ENCODE data around the gene SRSF6. TPM values are rescaled to one million over a fixed set of nuclear protein-coding genes. Genes with fewer than 3 reads are reported as not detected.
A peak's percentile ranks its signal among the peaks of the same experiment; 100 is the strongest.
"Not testable (repeated sequence)": the region's sequence is repeated elsewhere in the genome, so short reads cannot be mapped to it uniquely, and the experiment has no call there.

Gene SRSF6
- total RNA-seq: 100 to 1,000 TPM; 257 to 285 TPM
- total RNA-seq: 163 to 306 reads per million in 2 donors

- no peaks in the 10 kb centered on the region for H3K9me3 ChIP-seq (ENCODE audit: control insufficient read depth, low read length, poor library complexity, severe bottlenecking)
- DNase-seq (peak; percentile 84 to 90 (median 87)), ATAC-seq (peak; percentile 86)
- peaks cover 8% of the 10 kb centered on the region for H3K36me3 Mint-ChIP-seq (ENCODE audit: low read depth)
- peaks cover 14% of the 10 kb centered on the region for H3K27me3 Mint-ChIP-seq
- peaks cover 22% of the 10 kb centered on the region for H3K4me1 Mint-ChIP-seq
- peak within 1 kb of the TSS; percentile 90 for H3K4me3 Mint-ChIP-seq
- peak within 1 kb of the TSS; percentile 96 for H3K27ac Mint-ChIP-seq
Observed at GRCh38 chr20:43457640-43458421, at the start of gene SRSF6. Gene SRSF6, plus strand, starts transcription at chr20:43457896. Its CDS starts 138 bp downstream, at chr20:43458034.

GRCh38 chr20:43408848-43409576, 48.7 kb upstream of the SRSF6 start:
- peaks cover 72% of the 10 kb centered on the region for H3K27me3 Mint-ChIP-seq

GRCh38 chr20:43409577-43409913, 48.2 kb upstream of the SRSF6 start:
- H3K27me3 Mint-ChIP-seq: peaks cover 70% of the 10 kb centered on the region
- no peak overlapping the region for H3K4me3 Mint-ChIP-seq
- no peak for ATAC-seq
- no peak for DNase-seq
- no peak overlapping the region for H3K27ac Mint-ChIP-seq
- H3K4me1 Mint-ChIP-seq: peaks cover 8% of the 10 kb centered on the region
- H3K9me3 ChIP-seq (ENCODE audit: control insufficient read depth, low read length, poor library complexity, severe bottlenecking): peaks cover 8% of the 10 kb centered on the region
- peaks cover 2% of the 10 kb centered on the region for H3K36me3 Mint-ChIP-seq (ENCODE audit: low read depth)

More at GRCh38 chr20:43408848-43409576, 48.7 kb upstream of the SRSF6 start:
- peaks cover 8% of the 10 kb centered on the region for H3K9me3 ChIP-seq (ENCODE audit: control insufficient read depth, low read length, poor library complexity, severe bottlenecking)
- ATAC-seq (no peak), DNase-seq (no peak)
- peaks cover 2% of the 10 kb centered on the region for H3K36me3 Mint-ChIP-seq (ENCODE audit: low read depth)
- no peak overlapping the region for H3K27ac Mint-ChIP-seq
- H3K4me3 Mint-ChIP-seq: no peak overlapping the region
- peaks cover 8% of the 10 kb centered on the region for H3K4me1 Mint-ChIP-seq

- H3K36me3 Mint-ChIP-seq (ENCODE audit: low read depth): peaks cover 6% of the 10 kb centered on the region
- peaks cover 4% of the 10 kb centered on the region for H3K9me3 ChIP-seq (ENCODE audit: control insufficient read depth, low read length, poor library complexity, severe bottlenecking)
Observed at GRCh38 chr20:43415661-43416430, 41.9 kb upstream of the SRSF6 start.

GRCh38 chr20:43416591-43417228, 41.0 kb upstream of the SRSF6 start:
- Mint-ChIP-seq H3K27me3 (peaks cover 25% of the 10 kb centered on the region), H3K4me1 (no peaks in the 10 kb centered on the region), H3K4me3 (no peak overlapping the region), H3K36me3 (ENCODE audit: low read depth) (peaks cover 6% of the 10 kb centered on the region), H3K27ac (no peak overlapping the region)
- ATAC-seq (no peak), DNase-seq (no peak)
- peaks cover 6% of the 10 kb centered on the region for H3K9me3 ChIP-seq (ENCODE audit: control insufficient read depth, low read length, poor library complexity, severe bottlenecking)

More at GRCh38 chr20:43415661-43416430, 41.9 kb upstream of the SRSF6 start:
- Mint-ChIP-seq H3K27me3 (peaks cover 29% of the 10 kb centered on the region), H3K4me3 (no peak overlapping the region), H3K4me1 (no peaks in the 10 kb centered on the region), H3K27ac (no peak overlapping the region)
- DNase-seq: no peak
- no peak for ATAC-seq

GRCh38 chr20:43420192-43420591, 37.5 kb upstream of the SRSF6 start:
- Mint-ChIP-seq H3K4me1 (no peaks in the 10 kb centered on the region), H3K27ac (no peak overlapping the region), H3K4me3 (no peak overlapping the region), H3K36me3 (ENCODE audit: low read depth) (peaks cover 6% of the 10 kb centered on the region), H3K27me3 (peaks cover 15% of the 10 kb centered on the region)
- ATAC-seq (no peak), DNase-seq (no peak)
- H3K9me3 ChIP-seq (ENCODE audit: control insufficient read depth, low read length, poor library complexity, severe bottlenecking): peaks cover 6% of the 10 kb centered on the region

GRCh38 chr20:43420913-43421312, 36.8 kb upstream of the SRSF6 start:
- H3K27ac Mint-ChIP-seq; H3K4me3 Mint-ChIP-seq; H3K36me3 Mint-ChIP-seq (ENCODE audit: low read depth); DNase-seq; ATAC-seq; H3K9me3 ChIP-seq (ENCODE audit: control insufficient read depth, low read length, poor library complexity, severe bottlenecking); H3K4me1 Mint-ChIP-seq: not testable (repeated sequence)
- peaks cover 11% of the 10 kb centered on the region for H3K27me3 Mint-ChIP-seq

- H3K36me3 Mint-ChIP-seq (ENCODE audit: low read depth): peaks cover 2% of the 10 kb centered on the region
- peaks cover 31% of the 10 kb centered on the region for H3K27me3 Mint-ChIP-seq
- ATAC-seq (no peak), DNase-seq (no peak)
- H3K9me3 ChIP-seq (ENCODE audit: control insufficient read depth, low read length, poor library complexity, severe bottlenecking): no peaks in the 10 kb centered on the region
- H3K4me1 Mint-ChIP-seq: no peaks in the 10 kb centered on the region
- no peak overlapping the region for H3K4me3 Mint-ChIP-seq
- no peak overlapping the region for H3K27ac Mint-ChIP-seq
Observed at GRCh38 chr20:43426172-43426571, 31.5 kb upstream of the SRSF6 start.

GRCh38 chr20:43430265-43431133, 27.2 kb upstream of the SRSF6 start:
- Mint-ChIP-seq H3K4me1 (no peaks in the 10 kb centered on the region), H3K27ac (no peak overlapping the region), H3K27me3 (peaks cover 51% of the 10 kb centered on the region), H3K36me3 (ENCODE audit: low read depth) (peaks cover 3% of the 10 kb centered on the region), H3K4me3 (no peak overlapping the region)
- DNase-seq: no peak
- ATAC-seq: no peak
- no peaks in the 10 kb centered on the region for H3K9me3 ChIP-seq (ENCODE audit: control insufficient read depth, low read length, poor library complexity, severe bottlenecking)

GRCh38 chr20:43431134-43431519, 26.6 kb upstream of the SRSF6 start:
- H3K9me3 ChIP-seq (ENCODE audit: control insufficient read depth, low read length, poor library complexity, severe bottlenecking): no peaks in the 10 kb centered on the region
- ATAC-seq: no peak
- Mint-ChIP-seq H3K4me1 (no peaks in the 10 kb centered on the region), H3K27me3 (peaks cover 51% of the 10 kb centered on the region), H3K27ac (no peak overlapping the region), H3K4me3 (no peak overlapping the region), H3K36me3 (ENCODE audit: low read depth) (peaks cover 3% of the 10 kb centered on the region)
- DNase-seq: no peak

- Mint-ChIP-seq H3K27ac (no peak overlapping the region), H3K27me3 (peaks cover 60% of the 10 kb centered on the region), H3K4me1 (no peaks in the 10 kb centered on the region), H3K36me3 (ENCODE audit: low read depth) (peaks cover 3% of the 10 kb centered on the region), H3K4me3 (no peak overlapping the region)
- DNase-seq (no peak), ATAC-seq (no peak)
- H3K9me3 ChIP-seq (ENCODE audit: control insufficient read depth, low read length, poor library complexity, severe bottlenecking): no peaks in the 10 kb centered on the region
Observed at GRCh38 chr20:43432498-43432897, 25.2 kb upstream of the SRSF6 start.

GRCh38 chr20:43433250-43433854, 24.3 kb upstream of the SRSF6 start:
- Mint-ChIP-seq H3K27ac (peak overlapping the region; percentile 12), H3K36me3 (ENCODE audit: low read depth) (peaks cover 3% of the 10 kb centered on the region), H3K4me1 (no peaks in the 10 kb centered on the region), H3K4me3 (no peak overlapping the region), H3K27me3 (peaks cover 60% of the 10 kb centered on the region)
- no peaks in the 10 kb centered on the region for H3K9me3 ChIP-seq (ENCODE audit: control insufficient read depth, low read length, poor library complexity, severe bottlenecking)
- ATAC-seq (no peak), DNase-seq (no peak)
